Epithelial cell of proximal tubule (primary cell): ENCODE measurements around the gene RNASET2. TPM values are rescaled to one million over a fixed set of nuclear protein-coding genes. Genes with fewer than 3 reads are reported as not detected.
"Not testable (repeated sequence)": the region's sequence is repeated elsewhere in the genome, so short reads cannot be mapped to it uniquely, and the experiment has no call there.

Experiments
- DNase-seq: peaks from one replicate; pipeline ENCODE4 v3.0.0-alpha.2; 2011; ENCODE audit warnings: low read depth
- H3K4me3 ChIP-seq: 2 replicates; pipeline ENCODE4 v1.5.1; 2011; ENCODE audit warnings: low read depth, mild to moderate bottlenecking, low read length
- CTCF ChIP-seq: conservative IDR thresholded peaks from 2 replicates; pipeline ENCODE4 v1.5.1; 2012; ENCODE audit warnings: low read depth, mild to moderate bottlenecking, low read length
- total RNA-seq: library from RNA; depleted of rRNA; stranded (reverse); fragments of >200 nt; gene quantifications from 2 replicates; pipeline ENCODE4 v1.2.3, GENCODE V29; 2015

Gene RNASET2
- total RNA-seq, 1 donor from 2014 or later, result 358 TPM

- no peak for DNase-seq
- no peak for TF ChIP-seq CTCF
- no peak overlapping the region for H3K4me3 ChIP-seq
Observed at GRCh38 chr6:166927240-166927934, 29.0 kb downstream of the RNASET2 start.

- no peak overlapping the region for H3K4me3 ChIP-seq
- no peak for DNase-seq
- no peak for TF ChIP-seq CTCF
Observed at GRCh38 chr6:166926748-166927147, 29.6 kb downstream of the RNASET2 start.

- TF ChIP-seq CTCF, result no peak
- no peak overlapping the region for H3K4me3 ChIP-seq
- DNase-seq, result no peak
Observed at GRCh38 chr6:166925141-166925996, 31.0 kb downstream of the RNASET2 start.

- no peak overlapping the region for H3K4me3 ChIP-seq
- no peak for DNase-seq
- TF ChIP-seq CTCF, result no peak
Observed at GRCh38 chr6:166924531-166924930, 31.8 kb downstream of the RNASET2 start.

- DNase-seq, result no peak
- no peak for TF ChIP-seq CTCF
- no peak overlapping the region for H3K4me3 ChIP-seq
Observed at GRCh38 chr6:166922937-166923336, 33.4 kb downstream of the RNASET2 start.

GRCh38 chr6:166921570-166921969 lies 34.8 kb downstream of the RNASET2 start:
- DNase-seq, result no peak
- no peak overlapping the region for H3K4me3 ChIP-seq
- no peak for TF ChIP-seq CTCF

GRCh38 chr6:166916824-166917223 lies 39.5 kb downstream of the RNASET2 start:
- no peak for TF ChIP-seq CTCF
- DNase-seq, result no peak
- H3K4me3 ChIP-seq, result no peak overlapping the region

- not testable (repeated sequence) for DNase-seq, H3K4me3 ChIP-seq
Observed at GRCh38 chr6:166915484-166915883, 40.9 kb downstream of the RNASET2 start.

GRCh38 chr6:166914952-166915351 lies 41.4 kb downstream of the RNASET2 start:
- H3K4me3 ChIP-seq, DNase-seq: not testable (repeated sequence)
